HG02938 (cell line): ENCODE measurements around the gene FER1L5.
A peak's percentile ranks its signal among the peaks of the same experiment; 100 is the strongest.

ENCODE experiments used
- ATAC-seq: cut with Tn5 transposase; IDR thresholded peaks from one replicate; pipeline ENCODE4 v1.9.1; 2021; ENCODE audit warnings: mild to moderate bottlenecking, moderate library complexity; ENCODE audit not compliant: unreplicated experiment

Gene FER1L5

GRCh38 chr2:96739076-96739632, 96.6 kb downstream of the FER1L5 start:
- no peak for ATAC-seq

GRCh38 chr2:96739633-96740428, 97.3 kb downstream of the FER1L5 start, which contains the start of gene LMAN2L:
Gene LMAN2L (minus strand): TSS chr2:96740064. CDS start chr2:96740040, 24 bp downstream.
- peak; percentile 97 for ATAC-seq

- no peak for ATAC-seq
Observed at GRCh38 chr2:96747061-96747617, 104.6 kb downstream of the FER1L5 start.

GRCh38 chr2:96751800-96752199, 109.2 kb downstream of the FER1L5 start:
- ATAC-seq, result no peak

GRCh38 chr2:96753661-96754282, 111.2 kb downstream of the FER1L5 start:
- no peak for ATAC-seq

- ATAC-seq, result no peak
Observed at GRCh38 chr2:96754317-96754716, 111.8 kb downstream of the FER1L5 start.
